ENCODE results near the gene TGIF2.

DNA sequence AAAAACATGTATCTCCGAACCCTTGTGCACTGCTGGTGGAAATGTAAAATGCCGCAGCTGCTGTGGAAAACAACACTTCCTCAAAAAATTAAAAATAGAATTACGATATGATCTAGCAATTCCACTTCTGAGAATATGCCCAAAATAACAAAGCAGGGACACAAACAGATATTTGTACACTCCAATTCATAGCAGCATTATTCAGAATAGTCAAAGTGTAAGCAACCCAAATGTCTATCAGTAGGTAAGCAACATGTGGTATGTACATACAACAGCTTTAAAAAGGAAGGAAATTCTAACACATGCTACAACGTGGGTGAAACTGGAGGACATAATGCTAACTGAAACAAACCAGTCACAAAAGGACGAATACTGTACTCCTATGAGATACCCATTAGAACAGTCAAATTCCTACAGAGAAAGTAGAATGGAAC, 26.5 kb downstream of the TGIF2 start:
- TF ChIP-seq SUZ12 (IDR thresholded peaks at IDR 0.05; ENCODE audit: extremely low read depth, insufficient read depth, insufficient read length): no peak
- TF ChIP-seq ZNF274 (IDR thresholded peaks at IDR 0.05; ENCODE audit: low read depth, low read length): no peak
- no peak for TF ChIP-seq YY1 (IDR thresholded peaks at IDR 0.05; ENCODE audit: insufficient read depth, insufficient read length)

All from NT2/D1 (cell line).